ENCODE data around the gene ZNF195. TPM values are rescaled to one million over a fixed set of nuclear protein-coding genes. Genes with fewer than 3 reads are reported as not detected.
"Not testable (repeated sequence)": the region's sequence is repeated elsewhere in the genome, so short reads cannot be mapped to it uniquely, and the experiment has no call there.

The ZNF195 gene
- total RNA-seq, 4 donors from 2014 or later: 8.7 to 25.4 (median 11.1) TPM

DNA sequence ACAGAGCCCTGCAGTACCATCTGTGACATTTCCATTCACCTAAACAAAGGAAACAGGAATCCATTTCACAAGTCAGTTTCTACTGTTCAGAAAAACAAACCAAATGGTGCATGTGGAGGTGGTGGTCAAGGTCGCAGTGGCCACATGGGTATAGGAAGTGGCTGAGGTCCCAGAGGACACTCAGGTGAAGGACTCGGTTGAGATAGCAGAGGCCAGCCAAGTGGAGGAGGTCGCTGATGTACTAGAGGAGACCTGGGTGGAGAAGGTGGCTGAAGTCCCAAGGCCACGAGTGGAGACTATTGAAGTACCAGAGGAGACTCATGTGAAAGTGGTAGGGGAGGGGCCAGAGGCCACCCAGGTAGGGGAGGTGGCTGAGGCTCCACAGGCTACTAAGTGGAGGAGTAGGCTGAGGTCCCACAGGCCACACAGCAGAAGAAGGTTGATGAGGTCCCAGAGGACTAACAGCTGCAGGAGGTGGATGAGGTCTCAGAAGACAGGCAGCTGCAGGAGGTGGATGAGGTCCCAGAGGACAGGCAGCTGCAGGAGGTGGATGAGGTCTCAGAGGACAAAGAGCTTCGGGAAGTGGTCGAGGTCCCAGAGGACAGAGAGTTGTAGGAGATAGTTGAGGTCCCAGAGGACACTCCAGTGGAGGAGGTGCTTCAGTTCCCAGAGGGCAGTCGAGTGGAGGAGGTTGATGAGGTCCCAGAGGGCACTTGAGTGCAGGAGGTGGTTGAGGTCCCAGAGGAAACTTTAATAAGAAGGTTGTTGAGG is 40.2 kb downstream of the ZNF195 start:
- no peak overlapping the region for H3K4me3 ChIP-seq (ENCODE audit: low read depth, poor library complexity, severe bottlenecking)
- TF ChIP-seq, protein P1, sequence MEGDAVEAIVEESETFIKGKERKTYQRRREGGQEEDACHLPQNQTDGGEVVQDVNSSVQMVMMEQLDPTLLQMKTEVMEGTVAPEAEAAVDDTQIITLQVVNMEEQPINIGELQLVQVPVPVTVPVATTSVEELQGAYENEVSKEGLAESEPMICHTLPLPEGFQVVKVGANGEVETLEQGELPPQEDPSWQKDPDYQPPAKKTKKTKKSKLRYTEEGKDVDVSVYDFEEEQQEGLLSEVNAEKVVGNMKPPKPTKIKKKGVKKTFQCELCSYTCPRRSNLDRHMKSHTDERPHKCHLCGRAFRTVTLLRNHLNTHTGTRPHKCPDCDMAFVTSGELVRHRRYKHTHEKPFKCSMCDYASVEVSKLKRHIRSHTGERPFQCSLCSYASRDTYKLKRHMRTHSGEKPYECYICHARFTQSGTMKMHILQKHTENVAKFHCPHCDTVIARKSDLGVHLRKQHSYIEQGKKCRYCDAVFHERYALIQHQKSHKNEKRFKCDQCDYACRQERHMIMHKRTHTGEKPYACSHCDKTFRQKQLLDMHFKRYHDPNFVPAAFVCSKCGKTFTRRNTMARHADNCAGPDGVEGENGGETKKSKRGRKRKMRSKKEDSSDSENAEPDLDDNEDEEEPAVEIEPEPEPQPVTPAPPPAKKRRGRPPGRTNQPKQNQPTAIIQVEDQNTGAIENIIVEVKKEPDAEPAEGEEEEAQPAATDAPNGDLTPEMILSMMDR (IDR thresholded peaks at IDR 0.05): no peak
- TF ChIP-seq POLR2A (IDR thresholded peaks at IDR 0.05): no peak
- intact Hi-C loops (cut with DNase I; ENCODE audit: low total_unique reads): no loop called here
- 80 to 86% methylated on average over 7 of the region's 7 CpGs for WGBS, 2 donors
- peak in 1 of 2 donors; percentile 58 for DNase-seq (ENCODE audit: low spot score in 2 of 2)

DNA sequence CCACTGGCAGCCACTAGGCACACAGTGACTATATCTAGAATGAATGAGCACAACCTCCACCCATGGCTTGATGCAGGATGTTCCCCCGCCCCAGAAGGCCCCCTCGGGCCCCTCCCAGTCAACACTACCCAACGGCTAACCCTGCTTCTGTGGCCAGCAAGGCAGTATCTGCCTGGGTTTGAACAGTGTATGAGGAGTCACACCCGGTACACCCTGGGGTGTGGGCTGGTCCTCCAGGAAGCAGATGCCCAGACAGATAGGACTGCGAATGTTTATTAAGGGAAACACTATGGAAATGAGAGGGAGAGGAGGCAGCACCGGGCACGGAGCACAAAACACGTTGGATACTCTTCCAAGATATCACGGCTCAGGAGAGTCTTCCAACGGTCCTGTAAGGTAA is 42.5 kb downstream of the ZNF195 start:
- DNase-seq (ENCODE audit: low spot score in 2 of 2); intact Hi-C loops (cut with DNase I; ENCODE audit: low total_unique reads); H3K4me3 ChIP-seq (ENCODE audit: low read depth, poor library complexity, severe bottlenecking): not testable (repeated sequence)
- no CpG with 5 or more reads among the region's 10 CpGs for WGBS, 2 donors

DNA sequence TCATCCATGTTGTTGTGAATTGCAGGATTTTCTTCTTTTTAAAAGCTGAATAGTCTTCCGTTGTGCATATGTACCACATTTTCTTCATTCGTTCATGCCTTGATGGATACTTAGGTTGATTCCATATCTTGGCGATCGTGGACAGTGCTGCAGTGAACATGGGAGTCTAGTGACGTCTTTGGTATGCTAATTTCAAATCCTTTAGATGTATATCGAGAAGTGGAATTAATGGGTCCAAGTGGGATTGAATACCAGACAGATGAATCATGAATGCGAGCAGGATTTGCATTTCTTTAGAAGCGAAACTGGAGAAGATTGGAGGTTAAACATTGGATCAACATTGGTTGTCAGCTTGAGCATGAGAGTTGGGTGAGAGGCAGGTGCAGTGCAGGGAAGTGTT is 45.8 kb downstream of the ZNF195 start:
- H3K4me3 ChIP-seq (ENCODE audit: low read depth, poor library complexity, severe bottlenecking); DNase-seq (ENCODE audit: low spot score in 2 of 2); intact Hi-C loops (cut with DNase I; ENCODE audit: low total_unique reads): not testable (repeated sequence)
- no CpG with 5 or more reads among the region's 8 CpGs for WGBS, 2 donors

DNA sequence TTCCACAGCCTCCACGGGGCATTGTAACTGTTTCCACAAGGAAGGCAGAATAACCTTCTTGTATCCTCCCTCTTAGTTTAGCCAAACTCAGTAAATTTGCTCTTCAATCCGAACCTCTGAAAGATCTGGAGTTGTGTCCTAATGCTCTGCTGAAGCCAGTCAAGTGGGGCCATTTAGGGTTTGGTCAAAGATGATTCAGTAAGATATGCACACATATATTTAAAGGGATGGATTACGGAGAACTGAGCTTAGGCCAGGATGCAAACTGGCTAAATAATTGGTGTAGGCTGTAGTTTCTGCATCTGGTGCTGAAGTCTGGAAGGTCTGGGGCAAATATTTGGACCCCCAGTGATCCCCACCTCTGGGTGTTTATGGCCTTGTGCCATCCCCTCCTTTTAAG is 47.9 kb downstream of the ZNF195 start:
- no CpG with 5 or more reads among the region's 3 CpGs for WGBS, 2 donors
- DNase-seq (ENCODE audit: low spot score in 2 of 2); intact Hi-C loops (cut with DNase I; ENCODE audit: low total_unique reads); H3K4me3 ChIP-seq (ENCODE audit: low read depth, poor library complexity, severe bottlenecking): not testable (repeated sequence)

DNA sequence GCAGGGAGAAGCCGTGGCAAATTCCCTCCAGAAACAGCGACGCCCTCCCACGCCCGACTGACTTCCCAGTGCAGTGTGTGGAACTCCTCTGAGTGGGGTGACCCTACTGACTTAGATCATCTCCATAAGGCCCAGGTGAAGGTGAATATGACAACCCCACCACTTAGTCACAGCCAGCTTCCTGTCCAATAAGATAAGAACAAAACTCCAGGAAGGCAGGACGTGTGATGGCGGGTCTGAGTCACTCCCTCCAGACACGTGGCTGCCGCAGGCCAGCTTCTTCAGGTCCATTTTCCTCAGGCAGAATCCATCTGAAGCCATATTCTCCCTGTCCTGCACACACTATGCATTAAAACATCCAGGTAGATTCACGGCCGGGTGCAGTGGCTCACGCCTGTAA is 48.9 kb downstream of the ZNF195 start:
- DNase-seq (ENCODE audit: low spot score in 2 of 2); intact Hi-C loops (cut with DNase I; ENCODE audit: low total_unique reads); H3K4me3 ChIP-seq (ENCODE audit: low read depth, poor library complexity, severe bottlenecking): not testable (repeated sequence)
- WGBS, 2 donors: no CpG with 5 or more reads among the region's 12 CpGs

DNA sequence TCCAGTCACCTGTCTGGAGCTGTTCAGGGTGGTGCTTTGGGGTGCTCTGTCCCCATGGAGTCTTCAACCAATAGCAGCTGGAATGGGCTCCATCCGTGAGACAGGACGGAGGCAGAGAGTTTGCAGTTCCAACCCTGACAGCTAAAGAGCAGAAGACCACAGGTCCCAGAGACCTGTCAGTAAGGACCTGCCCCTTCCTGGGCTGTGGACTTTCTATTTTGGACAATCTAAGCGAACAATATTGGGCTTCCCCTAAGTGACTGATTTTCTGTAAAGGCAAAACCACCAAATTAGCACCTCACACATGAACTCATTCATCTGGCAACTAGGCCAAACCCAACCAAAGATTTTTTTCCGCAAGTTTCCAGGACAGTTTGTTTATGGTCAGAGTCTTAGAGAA is 50.4 kb downstream of the ZNF195 start:
- no CpG with 5 or more reads among the region's 4 CpGs for WGBS, 2 donors
- intact Hi-C loops (cut with DNase I; ENCODE audit: low total_unique reads); H3K4me3 ChIP-seq (ENCODE audit: low read depth, poor library complexity, severe bottlenecking); DNase-seq (ENCODE audit: low spot score in 2 of 2): not testable (repeated sequence)

DNA sequence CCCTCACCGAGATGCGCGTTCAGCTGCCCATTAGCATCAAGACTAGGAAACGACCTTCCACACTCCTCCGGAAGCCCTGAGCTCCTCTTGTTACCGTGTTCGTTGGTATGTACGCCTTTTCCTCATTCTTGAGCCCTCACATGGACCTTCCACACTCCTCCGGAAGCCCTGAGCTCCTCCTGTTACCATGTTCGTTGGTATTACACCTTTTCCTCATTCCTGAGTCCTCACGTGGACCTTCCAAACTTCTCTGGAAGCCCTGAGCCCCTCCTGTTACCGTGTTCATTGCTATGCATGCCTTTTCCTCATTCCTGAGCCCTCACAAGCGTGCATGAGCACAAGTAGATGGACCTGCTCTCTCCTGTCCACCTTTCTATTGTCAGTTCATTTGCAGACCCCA is 52.5 kb downstream of the ZNF195 start:
- no CpG with 5 or more reads among the region's 13 CpGs for WGBS, 2 donors

DNA sequence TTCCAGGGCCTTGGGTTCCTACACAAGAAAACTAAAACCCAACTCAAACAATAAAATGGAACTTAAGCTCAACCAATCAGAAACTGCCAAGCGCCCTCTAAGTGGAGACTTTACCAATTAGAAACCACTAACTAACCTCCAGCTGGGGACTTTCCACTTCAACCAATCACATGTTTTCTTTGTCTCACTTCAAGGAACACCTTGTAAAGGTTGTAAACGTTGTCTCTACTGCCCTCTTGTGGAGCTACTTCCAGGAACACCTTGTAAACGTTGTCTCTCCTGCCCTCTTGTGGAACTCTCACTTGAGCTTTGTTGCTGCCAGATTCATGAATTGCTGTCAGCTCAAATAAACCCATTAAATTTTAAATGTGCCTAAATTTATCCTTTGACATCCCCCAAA is 54.2 kb downstream of the ZNF195 start:
- 88% methylated on average over 1 of the region's 3 CpGs; no CpG with 5 or more reads in 1 of the 2 donors for WGBS, 2 donors
- H3K4me3 ChIP-seq (ENCODE audit: low read depth, poor library complexity, severe bottlenecking); intact Hi-C loops (cut with DNase I; ENCODE audit: low total_unique reads); DNase-seq (ENCODE audit: low spot score in 2 of 2): not testable (repeated sequence)

More for the DNA sequence above, 52.5 kb downstream of the ZNF195 start:
- intact Hi-C loops (cut with DNase I; ENCODE audit: low total_unique reads); DNase-seq (ENCODE audit: low spot score in 2 of 2); H3K4me3 ChIP-seq (ENCODE audit: low read depth, poor library complexity, severe bottlenecking): not testable (repeated sequence)

Other genes with a start within 250 kb of the ZNF195 start
- gene OSBPL5, start 213.8 kb downstream of the ZNF195 start, total RNA-seq: 10 to 100 TPM; 39.0 to 77.4 (median 64.2) TPM
- not detected for gene MRGPRG, start 160.3 kb downstream of the ZNF195 start, total RNA-seq
- not detected for gene MRGPRE, start 146.7 kb downstream of the ZNF195 start, total RNA-seq

Measured in lower leg skin (tissue), 4 donors.